AG08396 (cell line): ENCODE results near the gene LUZP2.
A peak's percentile ranks its signal among the peaks of the same experiment; 100 is the strongest.

Experiments used
- DNase-seq: peaks from one replicate; pipeline ENCODE4 v3.0.0; 2012; ENCODE audit warnings: low spot score, mixed read lengths

LUZP2 gene

GRCh38 chr11:24567380-24567779 lies 70.5 kb downstream of the LUZP2 start:
- DNase-seq, result no peak

DNA sequence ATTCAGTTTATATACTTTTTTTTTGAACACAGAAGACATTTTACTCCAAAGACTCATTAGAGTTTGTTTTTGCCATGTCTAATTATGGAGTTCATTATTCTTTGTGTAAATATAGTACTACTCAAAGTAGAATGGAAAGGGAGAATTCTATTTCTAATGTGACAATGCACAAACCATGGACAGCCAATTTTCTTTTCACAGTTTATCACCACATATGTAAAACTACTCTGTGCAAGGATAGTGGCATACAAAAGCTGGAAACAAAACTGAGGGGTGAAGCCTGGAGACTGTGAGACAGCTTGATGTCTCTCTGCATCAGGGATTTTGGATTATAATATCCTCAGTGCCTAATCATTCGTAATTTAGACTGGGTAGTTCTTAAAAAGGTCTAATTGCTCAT lies 75.5 kb downstream of the LUZP2 start:
- no peak for DNase-seq

- no peak for DNase-seq
Observed at GRCh38 chr11:24574461-24574860, 77.6 kb downstream of the LUZP2 start.

GRCh38 chr11:24575392-24575791 lies 78.5 kb downstream of the LUZP2 start:
- peak; percentile 3 for DNase-seq

DNA sequence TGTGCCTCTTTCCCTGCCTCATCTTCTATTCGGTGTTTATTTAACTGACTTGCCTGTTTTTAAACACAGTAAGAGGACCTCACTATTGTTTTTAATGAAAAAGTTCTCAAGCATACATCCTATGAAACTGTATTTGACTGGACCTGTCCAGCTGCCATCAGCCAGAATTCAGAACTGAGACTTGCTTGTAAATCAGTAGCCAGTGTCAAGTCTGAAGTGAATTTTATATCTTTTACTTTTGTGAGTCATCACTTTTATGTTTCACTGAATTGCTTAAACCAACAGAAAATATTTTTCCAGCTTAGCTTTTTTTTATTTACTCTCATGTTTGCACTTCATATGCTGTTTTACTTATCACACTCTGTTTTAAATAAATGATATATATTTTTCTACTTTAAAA lies 88.3 kb downstream of the LUZP2 start:
- no peak for DNase-seq

GRCh38 chr11:24587635-24588034 lies 90.8 kb downstream of the LUZP2 start:
- no peak for DNase-seq

GRCh38 chr11:24588081-24588480 lies 91.2 kb downstream of the LUZP2 start:
- DNase-seq, result no peak

- no peak for DNase-seq
Observed at GRCh38 chr11:24589064-24589463, 92.2 kb downstream of the LUZP2 start.

GRCh38 chr11:24591283-24591682 lies 94.4 kb downstream of the LUZP2 start:
- no peak for DNase-seq

GRCh38 chr11:24592360-24592759 lies 95.5 kb downstream of the LUZP2 start:
- DNase-seq, result no peak

DNA sequence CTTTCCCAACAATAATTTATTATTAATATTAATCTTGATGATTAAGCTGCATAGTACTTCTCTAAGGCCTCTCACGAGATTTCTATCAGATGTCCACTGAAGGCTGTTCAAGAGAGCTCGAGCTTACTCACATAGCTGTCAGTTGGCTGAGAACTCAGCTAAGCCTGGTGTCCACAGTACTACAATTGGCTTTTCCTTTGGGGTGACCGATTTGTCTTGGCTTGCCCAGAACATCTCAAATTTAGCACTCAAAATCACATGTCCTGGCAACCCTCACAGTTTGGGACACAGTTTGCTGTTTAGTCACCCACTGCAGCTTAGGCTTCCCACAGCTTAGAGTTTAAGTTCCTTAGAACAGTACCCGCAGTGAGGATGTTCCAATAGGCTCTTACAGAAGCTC lies 96.5 kb downstream of the LUZP2 start:
- DNase-seq, result no peak

DNA sequence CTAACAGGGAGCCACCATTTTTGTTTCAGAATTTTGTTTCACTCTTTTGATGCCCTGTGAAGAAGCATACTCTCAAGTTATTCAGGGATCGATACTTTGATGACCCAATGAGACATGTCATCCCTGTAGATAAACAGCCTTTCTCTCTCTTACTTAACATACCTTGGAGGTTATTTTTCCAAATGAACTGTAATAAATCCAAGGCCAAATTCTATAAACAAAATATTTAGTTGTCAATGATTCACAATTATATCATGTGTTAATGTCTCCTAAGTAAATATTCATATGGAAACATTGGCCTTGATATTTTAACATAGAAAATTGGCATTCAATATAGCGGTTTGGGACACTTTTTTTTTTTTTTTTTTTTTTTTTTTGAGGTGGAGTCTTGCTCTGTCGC lies 97.5 kb downstream of the LUZP2 start:
- no peak for DNase-seq

DNA sequence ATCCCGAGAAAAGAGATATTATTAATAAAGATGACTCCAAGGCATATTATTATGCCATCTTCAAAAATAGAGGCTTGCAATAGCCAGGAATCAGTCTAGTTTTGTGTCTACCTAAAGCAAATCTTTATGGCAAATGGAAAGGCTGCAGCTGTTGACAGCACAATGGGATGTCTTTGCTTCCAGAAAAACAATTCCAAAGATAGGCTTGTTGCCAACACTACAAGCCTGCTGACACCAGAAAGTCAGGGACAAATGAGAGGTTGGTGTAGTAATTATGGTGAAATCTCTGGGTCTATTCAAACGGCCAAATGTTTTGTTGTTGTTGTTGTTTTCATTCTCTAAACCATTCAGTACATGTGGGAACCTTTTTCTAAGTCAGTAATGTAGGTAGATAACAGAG lies 101.8 kb downstream of the LUZP2 start:
- no peak for DNase-seq

- DNase-seq, result no peak
Observed at GRCh38 chr11:24609192-24610119, 112.6 kb downstream of the LUZP2 start.

DNA sequence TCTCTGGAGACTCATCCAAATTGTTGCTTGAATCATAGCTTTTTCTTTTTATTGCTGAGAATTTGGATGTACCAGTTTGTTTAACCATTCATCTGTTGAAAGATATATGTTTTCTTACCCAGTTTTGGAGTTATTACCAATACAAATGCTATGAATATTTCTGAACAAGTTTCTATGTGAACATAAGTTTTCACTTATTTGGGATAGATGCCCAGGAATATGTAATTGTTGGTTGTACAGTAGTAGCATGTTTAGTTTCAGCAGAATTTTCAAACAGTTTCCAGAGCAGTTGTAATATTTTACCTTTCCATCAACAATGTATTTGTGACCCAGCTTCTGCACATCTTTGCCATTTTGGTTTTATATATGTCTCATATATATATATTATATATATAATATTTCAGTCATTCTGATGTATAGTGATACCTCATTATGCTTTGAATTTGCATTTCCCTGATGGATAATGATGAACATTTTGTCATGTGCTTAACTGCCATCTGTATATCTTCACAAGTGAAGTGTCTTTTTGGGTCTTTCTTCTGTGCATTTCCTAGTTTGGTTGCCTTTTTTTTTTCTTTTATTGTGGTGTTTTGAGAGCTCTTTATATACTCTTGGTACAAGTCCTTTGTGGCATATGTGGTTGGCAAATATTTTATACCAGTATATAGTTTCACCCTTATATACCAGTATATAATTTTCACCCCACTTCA lies 118.8 kb downstream of the LUZP2 start:
- no peak for DNase-seq

- DNase-seq, result no peak
Observed at GRCh38 chr11:24617856-24618255, 121.0 kb downstream of the LUZP2 start.

DNA sequence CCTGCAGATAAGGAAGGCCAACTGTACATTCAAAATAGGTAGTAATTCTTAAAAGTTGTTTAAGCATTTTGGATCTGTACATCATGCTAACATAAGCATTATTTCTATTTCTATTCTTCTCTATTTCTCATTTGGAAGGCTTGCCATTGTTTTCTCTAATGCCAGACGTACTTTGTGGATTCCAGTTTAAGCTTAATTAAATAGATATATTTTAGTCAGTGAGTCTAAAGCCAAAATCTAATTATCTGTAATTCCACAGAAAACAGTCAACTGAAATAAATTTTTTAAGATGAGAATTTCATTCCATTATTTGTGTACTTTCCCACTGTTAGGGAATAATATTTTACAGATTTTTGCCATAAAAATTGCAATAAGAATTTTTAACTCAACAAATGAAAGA lies 123.0 kb downstream of the LUZP2 start:
- no peak for DNase-seq

DNA sequence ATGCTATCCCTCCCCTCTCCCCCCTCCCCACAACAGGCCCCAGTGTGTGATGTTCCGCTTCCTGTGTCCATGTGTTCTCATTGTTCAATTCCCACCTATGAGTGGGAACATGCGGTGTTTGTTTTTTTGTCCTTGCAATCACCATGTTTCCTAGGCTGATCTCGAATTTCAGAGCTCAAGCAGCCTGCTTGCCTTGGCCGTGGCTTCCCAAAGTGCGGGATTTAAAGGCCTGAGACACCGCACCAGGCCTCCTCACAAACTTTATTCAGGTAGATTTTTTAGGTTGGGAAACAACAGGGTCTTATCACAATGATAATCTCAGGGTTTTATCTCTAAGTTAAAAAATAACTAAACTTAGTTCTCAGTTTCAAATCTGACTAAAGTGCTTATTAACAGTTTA lies 125.4 kb downstream of the LUZP2 start:
- no peak for DNase-seq

DNA sequence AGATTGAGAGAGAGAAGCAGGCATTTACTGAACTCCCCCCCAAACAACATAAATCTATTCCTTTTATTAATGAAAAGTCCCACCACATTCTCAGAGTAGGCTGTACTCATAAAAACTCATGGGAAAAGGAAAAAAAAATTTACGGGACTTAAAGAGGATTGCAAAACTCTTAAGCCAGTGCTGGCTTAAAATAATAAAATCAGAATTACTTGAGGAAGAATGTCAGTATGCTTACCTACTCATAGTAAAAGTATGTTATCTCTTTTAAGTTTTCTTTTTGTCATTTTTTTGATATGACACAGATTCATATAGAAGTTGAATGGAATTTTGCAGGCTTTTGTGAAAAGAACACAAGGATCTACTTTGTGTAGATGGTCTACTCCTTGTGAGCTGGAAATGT lies 126.3 kb downstream of the LUZP2 start:
- DNase-seq, result no peak

GRCh38 chr11:24624432-24624831 lies 127.6 kb downstream of the LUZP2 start:
- no peak for DNase-seq

DNA sequence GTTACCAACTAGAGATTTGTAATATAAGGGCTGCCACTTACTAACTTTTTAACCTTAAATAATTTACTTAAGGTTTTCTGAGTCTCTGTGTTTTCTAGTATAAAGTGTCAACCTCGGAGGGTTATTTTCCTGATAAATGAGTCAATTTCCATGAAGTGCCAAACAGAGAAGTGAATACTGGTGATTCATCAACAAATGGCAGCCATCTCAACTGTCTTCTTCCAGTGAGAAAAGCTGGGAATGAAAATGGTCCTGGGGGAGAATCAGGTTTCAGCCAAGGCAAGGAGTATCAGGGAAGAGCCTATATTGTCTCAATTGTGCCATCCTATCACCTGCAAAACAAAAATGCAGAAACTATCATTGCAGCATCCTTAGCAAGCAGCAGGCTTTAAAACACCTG lies 129.1 kb downstream of the LUZP2 start:
- no peak for DNase-seq

DNA sequence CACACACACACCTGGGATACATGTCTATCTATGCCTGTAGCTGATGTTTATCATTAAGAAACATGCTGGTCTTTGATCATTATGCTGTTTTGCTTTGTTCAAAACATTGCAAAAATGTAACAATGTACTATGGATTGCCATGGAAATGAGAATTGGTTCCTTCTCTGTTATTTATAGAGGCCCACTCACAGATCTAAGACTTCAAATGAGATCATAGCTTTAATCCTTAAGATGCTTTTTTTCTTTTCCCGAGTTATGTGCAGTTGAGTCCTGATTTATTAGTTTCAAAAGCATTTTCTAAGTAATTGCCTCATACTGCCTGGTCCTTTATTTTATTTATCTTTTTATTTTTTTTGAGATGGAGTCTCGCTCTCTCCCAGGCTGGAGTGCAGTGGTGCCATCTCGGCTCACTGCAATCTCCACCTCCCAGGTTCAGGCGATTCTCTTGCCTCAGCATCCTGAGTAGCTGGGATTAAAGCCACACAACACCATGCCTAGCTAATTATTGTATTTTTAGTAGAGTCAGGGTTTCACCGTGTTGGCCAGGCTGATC lies 131.4 kb downstream of the LUZP2 start:
- no peak for DNase-seq

DNA sequence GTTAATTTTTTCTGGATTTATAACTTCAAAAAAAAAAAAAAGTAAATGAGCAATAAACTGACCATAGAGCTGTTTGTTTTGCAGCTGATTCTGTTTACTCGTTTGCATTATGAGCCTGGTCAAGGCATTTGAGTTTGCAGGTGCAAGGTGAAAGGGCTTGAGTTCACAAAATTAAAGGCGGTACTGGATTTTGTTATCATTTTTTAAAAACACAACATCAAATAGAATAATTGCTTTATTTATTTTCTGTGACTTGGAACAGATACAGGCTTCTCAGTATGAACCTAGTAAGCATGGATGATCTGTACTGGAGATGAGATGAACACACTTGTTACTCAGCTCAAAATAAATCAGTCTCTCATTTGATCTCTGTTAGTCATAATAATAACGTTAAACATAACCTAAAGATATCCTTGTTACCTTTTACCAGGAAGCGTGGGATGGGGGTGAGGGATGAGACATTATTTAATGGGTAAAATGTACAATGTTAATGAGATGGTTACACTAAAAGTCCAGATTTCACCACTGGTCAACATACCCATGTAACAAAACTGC lies 137.8 kb downstream of the LUZP2 start:
- DNase-seq, result no peak
